Measurements from ENCODE around the gene SV2A.
"Not testable (repeated sequence)": the region's sequence is repeated elsewhere in the genome, so short reads cannot be mapped to it uniquely, and the experiment has no call there.

SV2A gene

GRCh38 chr1:149928401-149928724 is 10.7 kb upstream of the SV2A start:
- DNase-seq (ENCODE audit: low read depth), result no peak

DNA sequence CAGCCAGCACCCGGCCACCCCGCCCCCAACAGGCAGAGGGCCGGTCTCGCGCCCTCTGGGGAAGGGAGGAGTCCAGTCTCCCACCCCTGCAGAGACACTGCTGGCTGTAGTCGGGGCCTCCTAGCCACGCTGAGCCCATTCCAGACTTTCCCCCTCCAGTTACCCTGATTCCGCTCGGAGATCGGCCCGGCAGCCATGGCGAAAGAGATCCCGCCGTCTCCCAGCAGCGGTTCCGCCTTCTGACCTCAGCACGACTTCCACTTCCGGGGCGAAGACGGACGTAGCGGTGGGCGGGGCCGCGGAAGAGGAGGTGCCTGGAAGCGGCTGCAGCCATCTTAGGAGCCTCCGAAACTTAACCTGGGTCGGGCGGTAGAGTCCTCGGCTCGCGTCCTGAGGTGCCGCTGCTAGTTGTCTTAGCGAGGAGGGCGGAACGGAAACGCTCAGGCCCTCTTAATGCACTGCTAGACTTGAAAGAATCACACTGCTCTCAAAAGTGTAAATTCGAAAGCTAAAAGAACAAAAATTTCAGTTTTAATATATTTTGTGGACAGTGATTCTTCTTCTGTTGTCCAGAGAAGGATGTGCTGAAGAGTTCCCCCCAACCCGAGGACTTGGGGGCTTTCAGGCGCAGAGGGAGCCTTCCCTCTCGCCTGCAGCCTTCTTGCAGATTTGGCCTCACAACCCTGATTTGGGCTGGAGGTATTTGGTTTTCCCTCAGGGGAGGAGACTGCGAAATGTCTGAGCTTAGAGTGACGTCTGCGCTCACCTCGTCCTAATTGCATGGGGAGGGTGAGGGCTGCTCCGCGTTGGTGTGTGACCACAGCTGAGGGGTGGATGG is 10.1 kb upstream of the SV2A start, which contains the start of gene SF3B4:
Gene SF3B4 (minus strand): TSS at position 241 of the 838 bp plus-strand sequence. CDS start 44 bp downstream, at position 197.
- DNase-seq (ENCODE audit: low read depth), result peak; percentile 93

DNA sequence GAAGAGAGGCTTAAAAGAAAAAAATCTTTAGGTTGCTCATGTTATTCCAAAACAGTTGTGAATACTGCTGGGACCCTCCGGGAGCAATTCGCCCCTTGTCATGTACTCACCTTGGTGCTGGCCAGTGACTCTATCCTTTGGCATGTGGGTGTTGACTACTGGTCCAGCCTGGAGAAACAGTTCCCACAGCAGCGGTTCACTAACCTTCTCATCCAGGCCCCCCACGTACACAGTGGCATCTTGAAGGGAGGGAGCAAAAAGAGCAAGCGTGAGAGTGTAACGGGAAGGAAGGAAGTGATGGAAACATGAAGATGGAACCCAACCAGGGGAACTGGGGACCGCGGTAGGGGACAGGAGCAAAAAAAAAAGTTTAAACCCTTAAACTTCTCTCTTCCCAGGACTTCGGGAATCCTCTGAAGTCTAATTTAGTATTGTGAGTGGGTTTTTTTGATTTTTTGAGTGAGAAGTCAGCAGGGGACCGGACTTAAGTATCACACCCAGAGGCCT is 9.5 kb upstream of the SV2A start:
- no peak for DNase-seq (ENCODE audit: low read depth)

GRCh38 chr1:149926296-149926695 is 8.7 kb upstream of the SV2A start:
- DNase-seq (ENCODE audit: low read depth), result no peak

- no peak for DNase-seq (ENCODE audit: low read depth)
Observed at GRCh38 chr1:149925751-149926150, 8.1 kb upstream of the SV2A start.

GRCh38 chr1:149925345-149925744 is 7.7 kb upstream of the SV2A start:
- no peak for DNase-seq (ENCODE audit: low read depth)

- no peak for DNase-seq (ENCODE audit: low read depth)
Observed at GRCh38 chr1:149923626-149924025, 6.0 kb upstream of the SV2A start.

DNA sequence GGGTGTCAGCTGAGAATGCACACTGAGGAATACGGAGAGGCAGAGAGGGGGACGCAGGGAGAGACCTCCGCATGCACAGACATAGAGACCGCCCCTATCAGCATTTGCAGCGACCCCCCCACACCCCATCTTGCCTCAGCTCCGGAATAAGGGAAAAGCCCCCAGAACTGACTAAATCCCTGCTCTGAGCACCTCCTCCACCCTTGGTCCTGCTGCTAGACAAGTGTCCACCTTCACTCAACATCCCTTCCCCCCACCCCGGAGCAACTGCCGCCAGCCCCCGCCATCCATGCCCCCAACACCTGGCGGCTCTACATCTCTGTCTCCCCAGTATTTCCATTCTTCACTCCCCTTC is 769 bp downstream of the SV2A start:
- DNase-seq (ENCODE audit: low read depth), result no peak

DNA sequence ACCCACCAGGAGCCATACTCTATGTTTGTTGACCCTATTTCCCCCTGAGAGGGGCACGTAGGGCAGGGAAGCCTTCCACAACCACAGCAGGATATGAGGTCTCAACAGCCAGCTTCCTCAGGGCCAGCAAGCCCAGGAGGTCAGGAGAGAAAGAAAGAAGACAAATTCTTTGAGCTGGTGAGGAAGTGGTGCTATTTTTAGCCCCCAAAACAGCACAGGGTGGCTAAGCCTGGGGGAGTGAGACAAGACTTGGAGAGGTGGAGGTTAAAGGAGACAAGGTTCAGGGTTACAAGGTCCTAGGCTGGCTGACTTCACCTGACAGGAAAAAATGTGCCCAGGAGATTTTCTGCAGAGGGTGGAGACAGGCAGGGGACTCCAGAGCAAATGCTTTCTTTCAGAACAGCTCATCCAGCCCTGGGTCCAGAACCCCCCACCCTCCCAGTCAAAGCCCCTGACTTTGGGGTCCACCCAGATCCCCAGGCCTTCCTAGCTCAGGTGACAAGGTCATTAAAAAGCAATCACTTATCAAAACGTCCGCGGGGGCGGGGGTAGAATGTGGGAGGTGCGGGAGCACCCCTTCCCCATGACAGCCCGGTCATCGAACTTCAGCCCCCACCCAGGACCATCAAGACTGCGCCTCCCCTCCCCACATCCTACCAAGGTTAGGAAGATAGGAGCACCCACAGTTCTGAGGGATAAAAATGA is 1.3 kb downstream of the SV2A start:
- DNase-seq (ENCODE audit: low read depth), result no peak

DNA sequence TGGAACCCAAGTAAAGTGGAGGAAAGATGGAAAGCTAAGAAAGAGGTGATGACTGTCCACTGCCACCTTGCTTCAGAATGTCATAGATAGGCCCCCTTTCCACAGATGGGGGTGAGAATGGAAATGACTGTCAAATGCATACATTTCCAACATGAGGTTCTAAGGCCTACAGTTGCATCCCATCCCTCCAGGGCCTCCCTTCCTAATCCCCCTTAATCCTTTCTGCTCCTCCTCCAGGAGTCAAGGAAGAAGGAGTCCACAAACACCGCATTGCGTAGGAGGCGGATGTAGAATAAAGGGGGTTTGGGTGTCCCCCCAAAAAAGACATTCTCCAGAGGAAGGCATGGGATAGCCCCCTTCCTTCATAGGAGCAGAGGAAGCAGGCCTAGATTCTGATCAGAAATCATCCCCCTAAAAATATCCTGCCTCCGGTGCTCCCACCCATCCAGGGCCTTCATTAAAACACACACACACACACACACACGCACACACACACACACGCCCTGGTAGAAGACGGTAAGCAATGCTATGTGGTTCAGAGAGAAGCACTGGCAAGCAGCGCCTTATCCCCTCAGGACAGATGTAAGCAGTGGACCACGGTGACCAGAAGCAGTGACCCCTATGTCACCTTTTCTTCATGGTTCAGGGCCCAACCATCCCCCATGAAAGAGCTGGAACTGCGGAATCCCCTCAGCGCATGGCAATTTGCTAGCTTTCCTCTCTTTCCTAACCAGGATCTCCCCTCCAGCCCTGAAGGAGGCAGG is 2.0 kb downstream of the SV2A start:
- DNase-seq (ENCODE audit: low read depth), result no peak

DNA sequence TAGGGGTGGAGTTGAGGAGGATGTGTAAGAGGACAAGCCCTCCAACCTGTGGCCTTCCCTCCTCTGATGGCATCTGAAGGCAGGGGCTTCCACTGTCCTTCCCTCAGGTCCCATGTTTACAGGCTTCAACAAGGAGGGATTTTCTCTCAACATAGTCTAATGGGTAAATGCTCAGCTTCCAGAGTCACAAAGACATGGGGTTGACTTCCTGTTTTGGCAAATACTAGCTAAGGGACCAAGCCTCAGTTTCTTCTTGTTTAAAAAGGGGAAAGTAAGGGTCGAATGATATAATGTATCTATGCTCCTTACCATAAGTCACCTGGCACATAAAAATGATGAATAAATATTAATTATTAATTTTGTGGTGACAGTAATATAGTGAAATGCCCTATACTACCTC is 3.1 kb downstream of the SV2A start:
- DNase-seq (ENCODE audit: low read depth), result no peak

DNA sequence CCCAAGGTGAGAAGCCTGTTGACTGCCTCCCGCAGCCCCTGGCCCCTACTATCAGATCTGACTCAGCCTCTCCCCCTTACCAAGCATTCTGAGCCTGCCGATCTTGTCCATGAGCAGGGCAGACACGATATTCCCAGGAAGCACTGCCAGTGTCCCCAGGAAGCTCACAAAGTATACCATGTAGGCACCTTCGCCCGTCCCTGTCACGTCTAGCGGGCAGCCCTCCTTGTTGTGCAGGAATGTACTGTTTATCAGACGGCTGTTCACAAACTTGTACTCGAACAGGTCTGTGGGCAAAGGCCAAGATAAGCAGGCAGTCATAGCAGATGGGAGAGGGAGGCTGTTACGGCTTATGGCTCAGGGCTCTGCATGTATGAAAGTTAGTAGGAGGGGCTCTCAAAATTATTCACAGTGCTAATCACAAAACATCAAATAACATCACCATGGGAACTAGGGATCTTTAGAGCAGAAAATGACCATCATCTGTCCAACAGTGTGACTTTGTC is 11.0 kb downstream of the SV2A start:
- no peak for DNase-seq (ENCODE audit: low read depth)

- no peak for DNase-seq (ENCODE audit: low read depth)
Observed at GRCh38 chr1:149903836-149904491, 13.7 kb downstream of the SV2A start.

- peak; percentile 71 for DNase-seq (ENCODE audit: low read depth)
Observed at GRCh38 chr1:149899460-149900284, 18.0 kb downstream of the SV2A start, which contains the start of gene BOLA1. TSS of gene BOLA1 (plus strand) at chr1:149899568. CDS start at chr1:149900060, 492 bp downstream.

DNA sequence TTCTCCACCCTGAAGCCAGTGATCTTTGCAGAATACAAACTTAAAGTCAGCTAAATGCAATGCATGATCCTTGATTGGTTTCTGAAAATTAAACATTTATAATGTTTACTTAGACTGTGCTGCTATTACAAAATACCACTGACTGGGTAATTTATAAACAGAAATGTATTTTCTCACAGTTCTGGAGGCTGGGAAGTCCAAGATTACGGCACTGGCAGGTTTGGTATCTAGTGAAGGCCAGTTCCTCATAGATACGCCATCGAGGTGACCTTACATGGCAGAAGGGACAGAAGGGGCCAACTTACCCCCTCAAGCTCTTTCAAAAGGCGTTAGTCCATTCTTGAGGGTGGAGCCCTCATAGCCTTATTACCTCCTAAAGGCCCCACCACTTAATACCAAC is 21.1 kb downstream of the SV2A start:
- DNase-seq (ENCODE audit: low read depth), result no peak

- no peak for DNase-seq (ENCODE audit: low read depth)
Observed at GRCh38 chr1:149888999-149889289, 28.7 kb downstream of the SV2A start.

GRCh38 chr1:149888247-149888998 is 29.2 kb downstream of the SV2A start:
- peak; percentile 67 for DNase-seq (ENCODE audit: low read depth)

DNA sequence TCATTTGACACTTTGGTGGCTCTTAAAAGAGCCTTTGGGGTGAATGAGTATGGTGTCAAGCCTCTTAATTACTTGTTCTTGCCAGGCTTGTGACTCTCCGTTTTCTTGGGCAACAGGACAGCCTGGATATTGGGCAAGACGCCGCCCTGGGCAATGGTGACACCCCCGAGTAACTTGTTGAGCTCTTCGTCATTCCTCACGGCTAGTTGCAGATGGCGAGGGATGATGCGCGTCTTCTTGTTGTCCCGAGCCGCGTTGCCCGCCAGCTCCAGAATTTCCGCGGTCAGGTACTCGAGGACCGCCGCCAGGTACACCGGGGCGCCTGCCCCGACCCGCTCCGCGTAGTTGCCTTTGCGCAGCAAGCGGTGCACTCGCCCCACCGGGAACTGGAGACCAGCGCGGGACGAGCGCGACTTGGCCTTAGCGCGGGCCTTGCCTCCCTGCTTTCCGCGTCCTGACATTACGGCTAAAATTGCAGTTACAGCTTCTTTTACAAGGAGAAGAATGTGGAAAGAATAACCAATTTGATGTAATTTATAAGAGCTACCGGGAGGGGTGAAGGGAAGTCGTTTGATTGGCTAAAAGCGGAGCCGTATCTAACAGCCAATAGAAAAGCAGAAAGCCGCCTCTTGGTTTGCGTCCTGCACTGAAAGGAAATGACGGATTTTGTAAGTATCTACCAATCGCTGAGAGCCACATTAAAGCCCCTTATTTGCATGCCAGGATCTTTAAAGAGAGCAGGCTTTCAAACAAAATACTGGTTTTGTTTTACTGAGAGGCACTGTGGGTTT is 30.0 kb downstream of the SV2A start:
- DNase-seq (ENCODE audit: low read depth), result no peak

DNA sequence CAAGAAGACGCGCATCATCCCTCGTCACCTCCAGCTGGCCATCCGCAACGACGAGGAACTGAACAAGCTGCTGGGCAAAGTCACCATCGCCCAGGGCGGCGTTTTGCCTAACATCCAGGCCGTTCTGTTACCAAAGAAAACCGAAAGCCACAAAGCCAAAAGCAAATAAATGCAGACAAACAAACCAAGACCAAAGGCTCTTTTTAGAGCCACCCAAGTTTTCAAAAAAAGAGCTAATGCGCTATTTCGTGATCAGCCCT is 30.5 kb downstream of the SV2A start:
- not testable (repeated sequence) for DNase-seq (ENCODE audit: low read depth)

Measured in stimulated activated CD8-positive, alpha-beta memory T cell treated with anti-CD3 and anti-CD28 coated beads, Interleukin-4, amount 100 ng/mL, for 24 hours (primary cell).